Stimulated activated CD4-positive, alpha-beta T cell treated with anti-CD3 and anti-CD28 coated beads, Interleukin-4, amount 100 ng/mL, for 24 hours (primary cell): ENCODE measurements around the gene OR6X1.
"Not testable (repeated sequence)": the region's sequence is repeated elsewhere in the genome, so short reads cannot be mapped to it uniquely, and the experiment has no call there.

ENCODE experiments used
- DNase-seq: peaks from one replicate; pipeline ENCODE4 v3.0.0-alpha.2; 2020

Gene OR6X1

GRCh38 chr11:123751781-123752180 lies 2.5 kb downstream of the OR6X1 start:
- DNase-seq = no peak

GRCh38 chr11:123748349-123748748 lies 6.0 kb downstream of the OR6X1 start:
- not testable (repeated sequence) for DNase-seq

GRCh38 chr11:123745764-123746451 lies 8.4 kb downstream of the OR6X1 start:
- DNase-seq = no peak

GRCh38 chr11:123742724-123743120 lies 11.6 kb downstream of the OR6X1 start:
- DNase-seq = no peak

GRCh38 chr11:123742031-123742723 lies 12.1 kb downstream of the OR6X1 start:
- DNase-seq = no peak

GRCh38 chr11:123741159-123742030 lies 12.9 kb downstream of the OR6X1 start, which contains the start of gene ZNF202:
Gene ZNF202, minus strand, starts transcription at chr11:123741660. Its CDS starts 10,772 bp downstream, at chr11:123730888.
- DNase-seq = peak; percentile 93

- peak; percentile 6 for DNase-seq
These were observed 13.5 kb downstream of the OR6X1 start for GRCh38 chr11:123740787-123741158.

GRCh38 chr11:123738374-123738773 lies 15.9 kb downstream of the OR6X1 start:
- DNase-seq = no peak

GRCh38 chr11:123736769-123737168 lies 17.5 kb downstream of the OR6X1 start:
- no peak for DNase-seq

GRCh38 chr11:123729602-123730001 lies 24.7 kb downstream of the OR6X1 start:
- DNase-seq = no peak

GRCh38 chr11:123725995-123726655 lies 28.2 kb downstream of the OR6X1 start:
- no peak for DNase-seq

- no peak for DNase-seq
These were observed 34.9 kb downstream of the OR6X1 start for GRCh38 chr11:123719452-123719851.

- no peak for DNase-seq
These were observed 35.8 kb downstream of the OR6X1 start for GRCh38 chr11:123718469-123718868.

- DNase-seq = no peak
These were observed 36.3 kb downstream of the OR6X1 start for GRCh38 chr11:123718063-123718462.

- not testable (repeated sequence) for DNase-seq
These were observed 41.7 kb downstream of the OR6X1 start for GRCh38 chr11:123712627-123713026.

- peak; percentile 57 for DNase-seq
These were observed 46.6 kb downstream of the OR6X1 start for GRCh38 chr11:123707606-123708205.

GRCh38 chr11:123707206-123707605 lies 47.1 kb downstream of the OR6X1 start:
- no peak for DNase-seq

- DNase-seq = no peak
These were observed 50.0 kb downstream of the OR6X1 start for GRCh38 chr11:123704341-123704740.
